ENCODE measurements around the gene ANO2.

- TF ChIP-seq CTCF (IDR thresholded peaks at IDR 0.05; ENCODE audit: low read depth, low read length, poor library complexity, severe bottlenecking) (no peak), EZH2phosphoT487 (IDR thresholded peaks at IDR 0.05; ENCODE audit: borderline replicate concordance, low read length) (no peak)
Observed at GRCh38 chr12:5584412-5585175, 360.5 kb downstream of the ANO2 start.

Measured in DOHH2 (cell line).